Fibroblast of lung (primary cell): ENCODE measurements around the gene ARFRP1.

ENCODE experiments used
- EZH2 ChIP-seq: IDR thresholded peaks from 2 replicates; pipeline ENCODE4 v1.5.1; 2012; ENCODE audit warnings: low read length, control low read depth, mild to moderate bottlenecking; ENCODE audit errors: missing control alignments
- TF ChIP-seq, protein P1 (sequence below), 2 donors: IDR thresholded peaks in 1 of 2; conservative IDR thresholded peaks in 1 of 2; 1 replicate in 1 of 2; 2 replicates in 1 of 2; pipeline ENCODE4 v1.5.1; 2011 to 2012; ENCODE audit warnings: low read length in 2 of 2, control low read depth in 1 of 2, inconsistent platforms in 1 of 2, low read depth in 1 of 2, mild to moderate bottlenecking in 1 of 2

DNA sequence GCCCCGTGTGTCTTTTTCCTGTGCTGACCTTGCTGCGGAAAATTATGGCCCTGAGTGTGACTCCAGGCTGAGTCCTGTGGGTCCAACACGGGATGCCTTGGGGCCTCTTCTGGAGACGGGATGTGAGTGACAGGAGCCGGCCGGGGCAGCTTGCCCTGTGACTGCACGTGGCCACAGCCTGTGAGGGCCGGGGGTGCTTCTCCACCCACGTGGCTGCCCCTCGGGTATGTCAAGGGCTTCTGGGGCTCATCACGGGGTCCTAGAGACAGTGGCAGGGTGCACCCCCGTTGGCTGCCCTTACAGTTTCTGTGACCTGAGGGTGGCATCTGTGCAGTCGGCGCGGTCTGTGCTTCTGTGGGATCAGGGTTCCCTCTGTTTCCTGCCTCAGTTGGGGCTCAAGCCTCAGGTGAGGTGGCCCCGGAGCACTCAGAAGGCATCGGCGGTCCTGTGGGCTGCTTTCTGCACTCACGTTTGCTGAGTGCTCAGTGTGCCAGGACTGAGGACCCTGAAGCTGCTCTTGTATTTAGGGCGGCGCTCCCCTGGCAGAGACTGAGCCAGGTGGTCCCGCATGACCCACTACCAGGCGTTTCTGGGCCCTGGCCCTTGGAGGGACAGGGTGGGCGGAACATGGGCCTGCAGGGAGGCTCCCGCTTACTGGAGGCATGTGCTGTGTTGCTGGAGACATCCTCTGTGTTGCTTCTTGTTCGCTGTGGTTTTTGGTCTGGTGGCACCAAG, 44.3 kb downstream of the ARFRP1 start:
- TF ChIP-seq, protein P1, sequence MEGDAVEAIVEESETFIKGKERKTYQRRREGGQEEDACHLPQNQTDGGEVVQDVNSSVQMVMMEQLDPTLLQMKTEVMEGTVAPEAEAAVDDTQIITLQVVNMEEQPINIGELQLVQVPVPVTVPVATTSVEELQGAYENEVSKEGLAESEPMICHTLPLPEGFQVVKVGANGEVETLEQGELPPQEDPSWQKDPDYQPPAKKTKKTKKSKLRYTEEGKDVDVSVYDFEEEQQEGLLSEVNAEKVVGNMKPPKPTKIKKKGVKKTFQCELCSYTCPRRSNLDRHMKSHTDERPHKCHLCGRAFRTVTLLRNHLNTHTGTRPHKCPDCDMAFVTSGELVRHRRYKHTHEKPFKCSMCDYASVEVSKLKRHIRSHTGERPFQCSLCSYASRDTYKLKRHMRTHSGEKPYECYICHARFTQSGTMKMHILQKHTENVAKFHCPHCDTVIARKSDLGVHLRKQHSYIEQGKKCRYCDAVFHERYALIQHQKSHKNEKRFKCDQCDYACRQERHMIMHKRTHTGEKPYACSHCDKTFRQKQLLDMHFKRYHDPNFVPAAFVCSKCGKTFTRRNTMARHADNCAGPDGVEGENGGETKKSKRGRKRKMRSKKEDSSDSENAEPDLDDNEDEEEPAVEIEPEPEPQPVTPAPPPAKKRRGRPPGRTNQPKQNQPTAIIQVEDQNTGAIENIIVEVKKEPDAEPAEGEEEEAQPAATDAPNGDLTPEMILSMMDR (conservative IDR thresholded peaks at IDR 0.05 in 1 of 2, IDR thresholded peaks at IDR 0.05 in 1 of 2; ENCODE audit: low read depth in 1 of 2, low read length in 2 of 2), result no peak
- TF ChIP-seq EZH2, result no peak
